Keratinocyte (primary cell): ENCODE measurements around the gene SLC25A1. TPM values are rescaled to one million over a fixed set of nuclear protein-coding genes. Genes with fewer than 3 reads are reported as not detected.

ENCODE experiments used
- DNase-seq: peaks from one replicate; pipeline ENCODE4 v3.0.0-alpha.2; 2011; ENCODE audit warnings: low read depth, missing footprints, low spot score
- FAIRE-seq: peaks from 2 replicates; lab custom pipeline; 2011; peaks lifted over from hg19 to GRCh38; lab: Jason Lieb, UNC
- H2AFZ ChIP-seq: 2 replicates; pipeline ENCODE4 v1.6.0; 2012; ENCODE audit warnings: low read length, control low read depth, inconsistent platforms; ENCODE audit not compliant: control insufficient read depth
- H3K27ac ChIP-seq: 2 replicates; pipeline ENCODE4 v1.5.1; 2011; ENCODE audit warnings: low read length; ENCODE audit not compliant: control insufficient read depth, insufficient read depth
- H3K27me3 ChIP-seq: 3 replicates; pipeline ENCODE4 v1.6.0; 2011; ENCODE audit warnings: low read length; ENCODE audit not compliant: control insufficient read depth, insufficient read depth; ENCODE audit errors: extremely low read depth
- H3K36me3 ChIP-seq, 2 experiments: 2 replicates in 1 of 2; 3 replicates in 1 of 2; pipeline ENCODE4 v1.5.1; 2011; ENCODE audit warnings: low read length in 2 of 2, mild to moderate bottlenecking in 1 of 2; ENCODE audit not compliant: control insufficient read depth in 2 of 2, insufficient read depth in 2 of 2; ENCODE audit errors: extremely low read depth in 1 of 2
- H3K4me1 ChIP-seq: 3 replicates; pipeline ENCODE4 v1.5.1; 2011; ENCODE audit warnings: low read length; ENCODE audit not compliant: control insufficient read depth, insufficient read depth; ENCODE audit errors: extremely low read depth
- H3K4me2 ChIP-seq: 3 replicates; pipeline ENCODE4 v1.6.0; 2011; ENCODE audit warnings: low read depth, low read length; ENCODE audit not compliant: control insufficient read depth, insufficient read depth; ENCODE audit errors: extremely low read depth
- H3K4me3 ChIP-seq, 3 experiments: fragments of 200-600 bp in 1 of 3; sonication (generic) in 1 of 3; 2 replicates in 2 of 3; 3 replicates in 1 of 3; pipeline ENCODE4 v1.5.1; 2011 to 2016; ENCODE audit warnings: low read length in 3 of 3, mild to moderate bottlenecking in 3 of 3, control low read depth in 2 of 3, inconsistent platforms in 1 of 3, low read depth in 1 of 3, mixed read lengths in 1 of 3, mixed run types in 1 of 3, moderate library complexity in 1 of 3; ENCODE audit not compliant: control insufficient read depth in 2 of 3, insufficient read depth in 2 of 3; ENCODE audit errors: extremely low read depth in 1 of 3
- H3K79me2 ChIP-seq: 2 replicates; pipeline ENCODE4 v1.6.0; 2012; ENCODE audit warnings: low read length; ENCODE audit not compliant: control insufficient read depth, insufficient read depth
- H3K9ac ChIP-seq: 3 replicates; pipeline ENCODE4 v1.6.0; 2011; ENCODE audit warnings: low read length; ENCODE audit not compliant: control insufficient read depth, insufficient read depth; ENCODE audit errors: extremely low read depth
- H3K9me1 ChIP-seq: 3 replicates; pipeline ENCODE4 v1.6.0; 2011; ENCODE audit warnings: low read length; ENCODE audit not compliant: control insufficient read depth, insufficient read depth; ENCODE audit errors: extremely low read depth
- H3K9me3 ChIP-seq: 2 replicates; pipeline ENCODE4 v1.5.1; 2012; ENCODE audit warnings: low read depth, low read length; ENCODE audit not compliant: control insufficient read depth
- H4K20me1 ChIP-seq: 3 replicates; pipeline ENCODE4 v1.6.0; 2011; ENCODE audit warnings: low read length; ENCODE audit not compliant: control insufficient read depth, insufficient read depth; ENCODE audit errors: extremely low read depth
- CTCF ChIP-seq, 3 experiments: IDR thresholded peaks in 1 of 3; conservative IDR thresholded peaks in 1 of 3; optimal IDR thresholded peaks in 1 of 3; 2 replicates in 2 of 3; 3 replicates in 1 of 3; pipeline versions ENCODE3 to v1.5.1; 2011; ENCODE audit warnings: low read length in 3 of 3, mild to moderate bottlenecking in 3 of 3, moderate library complexity in 2 of 3, control low read depth in 1 of 3, inconsistent platforms in 1 of 3; ENCODE audit not compliant: insufficient read depth in 2 of 3; ENCODE audit errors: extremely low read depth in 1 of 3
- EZH2 ChIP-seq: IDR thresholded peaks from one replicate; pipeline ENCODE4 v1.6.1; 2012; ENCODE audit warnings: inconsistent platforms, mild to moderate bottlenecking, low read length, moderate library complexity
- dilution Hi-C: fragments of 300-500 bp; cut with MboI; formaldehyde crosslinking; loops from one replicate; pipeline ENCODE4 v1.7.0; 2020; ENCODE audit warnings: low sequenced_read_pairs; ENCODE audit not compliant: extremely low pct_ligation_motif_present
- polyA plus RNA-seq, 5 experiments: library from polyadenylated mRNA; depleted of rRNA in 3 of 5; stranded (reverse) in 3 of 5; stranded (forward) in 1 of 5; unstranded in 1 of 5; fragments of >200 nt; gene quantifications; 1 replicate in 1 of 5; 2 replicates in 3 of 5; 3 replicates in 1 of 5; pipeline versions ENCODE4 v1.2.1 to v1.2.3, GENCODE V29; 2011 to 2012; ENCODE audit warnings: missing spikeins in 2 of 5, low read depth in 1 of 5, low replicate concordance in 1 of 5

SLC25A1 gene
- polyA plus RNA-seq, 1 donor (not counting 4 experiments of a cell fraction or from before 2014, with no cell fraction given), result 27.7 TPM

- FAIRE-seq (no peak), DNase-seq (no peak)
- Histone ChIP-seq H2AFZ (no peak overlapping the region), H3K9ac (no peak overlapping the region), H4K20me1 (no peaks in the 10 kb centered on the region), H3K27me3 (no peaks in the 10 kb centered on the region), H3K4me3 (no peak overlapping the region), H3K27ac (no peak overlapping the region), H3K79me2 (no peaks in the 10 kb centered on the region), H3K9me1 (no peaks in the 10 kb centered on the region), H3K36me3 (peaks cover 13 to 36% of the 10 kb centered on the region in 2 experiments), H3K4me1 (no peaks in the 10 kb centered on the region), H3K4me2 (no peak overlapping the region), H3K9me3 (no peaks in the 10 kb centered on the region)
- no peak for TF ChIP-seq EZH2
- no peak for TF ChIP-seq CTCF (optimal IDR thresholded peaks at IDR 0.05 in 1 of 3, IDR thresholded peaks at IDR 0.05 in 1 of 3, conservative IDR thresholded peaks at IDR 0.05 in 1 of 3; ENCODE audit: extremely low read depth in 1 of 3, insufficient read depth in 2 of 3, low read length in 3 of 3)
- dilution Hi-C loops, result no loop called here
These were observed 33.9 kb upstream of the SLC25A1 start for GRCh38 chr22:19212302-19212870.

DNA sequence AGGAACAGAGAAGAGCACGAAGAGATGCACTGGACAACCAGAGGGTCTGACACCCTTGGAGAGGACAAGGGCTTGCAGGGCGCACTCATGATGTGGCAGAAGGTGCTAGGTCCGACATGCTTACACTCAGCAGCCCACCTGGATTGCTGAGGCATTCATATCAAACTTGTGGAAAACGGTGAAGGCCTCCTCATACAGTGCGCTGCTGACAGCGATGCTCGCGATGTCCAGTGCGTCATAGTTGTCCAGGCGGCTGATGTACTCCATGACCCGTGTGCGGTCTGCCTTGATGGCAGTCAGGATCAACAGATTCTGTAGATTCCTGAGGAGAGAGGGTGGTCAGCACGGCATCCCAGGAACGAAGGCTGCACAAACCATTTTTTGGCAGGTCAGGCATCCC lies 31.7 kb upstream of the SLC25A1 start:
- Histone ChIP-seq H3K4me2 (no peak overlapping the region), H3K4me1 (no peaks in the 10 kb centered on the region), H3K9ac (no peak overlapping the region), H3K27ac (no peak overlapping the region), H3K36me3 (peaks cover 10 to 28% of the 10 kb centered on the region in 2 experiments), H3K9me3 (no peaks in the 10 kb centered on the region), H4K20me1 (no peaks in the 10 kb centered on the region), H3K9me1 (no peaks in the 10 kb centered on the region), H3K79me2 (no peaks in the 10 kb centered on the region), H3K27me3 (no peaks in the 10 kb centered on the region), H2AFZ (no peak overlapping the region), H3K4me3 (no peak overlapping the region)
- no peak for FAIRE-seq
- DNase-seq, result no peak
- TF ChIP-seq CTCF (optimal IDR thresholded peaks at IDR 0.05 in 1 of 3, IDR thresholded peaks at IDR 0.05 in 1 of 3, conservative IDR thresholded peaks at IDR 0.05 in 1 of 3; ENCODE audit: extremely low read depth in 1 of 3, insufficient read depth in 2 of 3, low read length in 3 of 3) (no peak), EZH2 (no peak)
- dilution Hi-C loops, result no loop called here
